Esophagus muscularis mucosa (tissue), 3 donors: ENCODE measurements around the gene TLE2.

Experiments used
- CTCF ChIP-seq, 3 experiments: fragments of 200-600 bp in 2 of 3; fragments of 450-650 bp in 1 of 3; sonication (generic) in 2 of 3; IDR thresholded peaks; one replicate each; pipeline ENCODE4 v1.5.1; 2017 to 2019; ENCODE audit warnings: antibody characterized with exemption in 3 of 3, mild to moderate bottlenecking in 2 of 3, moderate library complexity in 1 of 3
- POLR2A ChIP-seq: fragments of 450-650 bp; IDR thresholded peaks from one replicate; pipeline ENCODE4 v1.6.1; 2017; ENCODE audit warnings: antibody characterized with exemption, moderate library complexity, mild to moderate bottlenecking, low read depth

- TF ChIP-seq POLR2A (no peak), CTCF (IDR thresholded peaks at IDR 0.05) (no peak)
These were observed 21.1 kb downstream of the TLE2 start for GRCh38 chr19:3007975-3008374.
